Activated naive CD4-positive, alpha-beta T cell treated with anti-CD3 and anti-CD28 coated beads for 36 hours (primary cell): ENCODE data around the gene PIGH. TPM values are rescaled to one million over a fixed set of nuclear protein-coding genes. Genes with fewer than 3 reads are reported as not detected.
"Not testable (repeated sequence)": the region's sequence is repeated elsewhere in the genome, so short reads cannot be mapped to it uniquely, and the experiment has no call there.

Source experiments
- CTCF ChIA-PET: fragments of 350-600 bp; sonication (Branson Sonifier 250); formaldehyde crosslinking; loops from one replicate; lab custom pipeline; 2021; ENCODE audit warnings: antibody characterized with exemption; lab: Charles Lee
- DNase-seq: peaks from one replicate; pipeline ENCODE4 v3.0.0-alpha.2; 2020
- H3K27ac Mint-ChIP-seq: one replicate; pipeline ENCODE4 v1.8.0; 2021; ENCODE audit warnings: mild to moderate bottlenecking, mixed read lengths
- H3K27me3 Mint-ChIP-seq: one replicate; pipeline ENCODE4 v1.8.0; 2021; ENCODE audit warnings: low read depth, mixed read lengths
- H3K36me3 Mint-ChIP-seq: one replicate; pipeline ENCODE4 v1.8.0; 2021; ENCODE audit warnings: low read depth, mixed read lengths
- H3K4me1 Mint-ChIP-seq: one replicate; pipeline ENCODE4 v1.8.0; 2021; ENCODE audit warnings: low read depth, mixed read lengths
- H3K4me3 Mint-ChIP-seq: one replicate; pipeline ENCODE4 v1.8.0; 2021; ENCODE audit warnings: mild to moderate bottlenecking, moderate library complexity, mixed read lengths
- H3K9me3 Mint-ChIP-seq: one replicate; pipeline ENCODE4 v1.8.0; 2021; ENCODE audit warnings: mixed read lengths
- intact Hi-C: fragments of 100-400 bp; cut with micrococcal nuclease; formaldehyde crosslinking; loops from one replicate; pipeline ENCODE4 v1.15.1; 2023
- total RNA-seq, 2 experiments: library from RNA; stranded (reverse); gene quantifications; one replicate each; pipeline ENCODE4 v1.2.3, GENCODE V29; 2021

The PIGH gene
- total RNA-seq, 2 experiments from 2014 or later, result 11.9 to 12.4 TPM

GRCh38 chr14:67602995-67603545 is 3.0 kb upstream of the PIGH start:
- H3K9me3 Mint-ChIP-seq, result no peaks in the 10 kb centered on the region
- peaks cover 2% of the 10 kb centered on the region for H3K36me3 Mint-ChIP-seq

DNA sequence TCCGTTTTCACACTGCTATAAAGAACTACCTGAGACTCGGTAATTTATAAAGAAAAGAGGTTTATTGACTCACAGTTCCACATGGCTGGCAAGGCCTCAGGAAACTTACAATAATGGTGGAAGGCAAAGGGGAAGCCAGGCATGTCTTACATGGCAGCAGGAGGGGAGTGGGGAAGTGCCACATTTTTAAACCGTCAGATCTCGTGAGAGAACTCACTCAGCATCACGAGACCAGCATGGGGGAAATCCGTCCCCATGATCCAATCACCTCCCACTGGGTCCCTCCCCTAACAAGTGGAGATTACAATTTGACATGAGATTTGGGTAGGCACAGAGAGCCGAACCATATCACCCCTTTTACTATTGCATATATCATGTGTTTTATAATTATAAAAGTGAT is 2.0 kb upstream of the PIGH start:
- no peaks in the 10 kb centered on the region for H3K27me3 Mint-ChIP-seq
- peaks cover 25% of the 10 kb centered on the region for H3K4me1 Mint-ChIP-seq
- H3K4me3 Mint-ChIP-seq, result no peak overlapping the region
- no peak for DNase-seq
- intact Hi-C loops, result loop anchor here (5.0 kb wide), 2 partner anchors 215 to 765 kb away; partner anchors contain the start of genes RAD51B and ZFYVE26
- H3K36me3 Mint-ChIP-seq, result peaks cover 2% of the 10 kb centered on the region
- CTCF ChIA-PET, result interaction anchor here (0.7 kb wide), 1 partner anchor 1492 kb away, joined by 3 read pairs; no protein-coding TSS in a partner anchor
- no peaks in the 10 kb centered on the region for H3K9me3 Mint-ChIP-seq
- no peak overlapping the region for H3K27ac Mint-ChIP-seq

More at GRCh38 chr14:67602995-67603545, 3.0 kb upstream of the PIGH start:
- DNase-seq, result no peak
- CTCF ChIA-PET, result no interaction called here
- H3K4me1 Mint-ChIP-seq, result peaks cover 21% of the 10 kb centered on the region
- intact Hi-C loops, result loop anchor here (5.0 kb wide), 2 partner anchors 214 to 764 kb away; partner anchors contain the start of genes RAD51B and ZFYVE26
- H3K4me3 Mint-ChIP-seq, result no peak overlapping the region
- H3K27me3 Mint-ChIP-seq, result no peaks in the 10 kb centered on the region
- H3K27ac Mint-ChIP-seq, result no peak overlapping the region

- Mint-ChIP-seq H3K4me1 (peaks cover 36% of the 10 kb centered on the region), H3K4me3 (peak overlapping the region; percentile 84)
These were observed 500 bp upstream of the PIGH start for GRCh38 chr14:67600562-67600974.

DNA sequence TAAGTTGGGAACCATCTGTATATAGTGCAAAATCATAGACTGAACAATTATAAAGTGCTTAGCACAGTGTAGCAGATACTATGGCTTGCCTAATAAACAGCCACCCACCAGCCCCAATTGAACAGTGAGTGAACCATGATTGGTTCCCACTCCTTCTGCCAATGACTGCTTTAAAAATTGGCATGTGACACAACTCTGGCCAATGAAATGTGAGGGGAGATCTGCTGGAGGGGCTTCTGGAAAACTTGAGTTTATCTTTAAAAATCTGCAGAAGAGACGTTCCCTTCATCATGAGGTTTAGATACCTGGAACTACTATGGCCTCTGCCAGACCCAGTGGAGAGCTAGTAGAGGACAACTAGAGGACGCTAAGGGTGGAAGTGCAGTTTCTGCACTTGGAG is 4.7 kb downstream of the PIGH start:
- no peaks in the 10 kb centered on the region for H3K9me3 Mint-ChIP-seq
- H3K36me3 Mint-ChIP-seq, result peaks cover 8% of the 10 kb centered on the region
- no peaks in the 10 kb centered on the region for H3K27me3 Mint-ChIP-seq
- intact Hi-C loops, result no loop called here
- peaks cover 33% of the 10 kb centered on the region for H3K4me1 Mint-ChIP-seq
- H3K4me3 Mint-ChIP-seq, result no peak overlapping the region
- CTCF ChIA-PET, result interaction anchor here (1.8 kb wide), 1 partner anchor 11 kb away, joined by 4 read pairs; no protein-coding TSS in a partner anchor
- no peak for DNase-seq
- no peak overlapping the region for H3K27ac Mint-ChIP-seq

More at GRCh38 chr14:67600562-67600974, 500 bp upstream of the PIGH start:
- not testable (repeated sequence) for H3K36me3 Mint-ChIP-seq, H3K9me3 Mint-ChIP-seq, H3K27me3 Mint-ChIP-seq, DNase-seq
- intact Hi-C loops, result loop anchor here (1.0 to 5.0 kb wide), 7 partner anchors 19 to 767 kb away; partner anchors contain the start of genes ARG2, EIF2S1, RAD51B and RDH11
- CTCF ChIA-PET, result interaction anchor here (0.6 to 4.9 kb wide), 18 partner anchors 10 to 173 kb away, joined by 3 to 28 read pairs (median 5); no protein-coding TSS in a partner anchor
- H3K27ac Mint-ChIP-seq, result peak overlapping the region; percentile 93

GRCh38 chr14:67593650-67594049 is 6.4 kb downstream of the PIGH start:
- H3K4me1 Mint-ChIP-seq, result peaks cover 23% of the 10 kb centered on the region
- CTCF ChIA-PET, H3K9me3 Mint-ChIP-seq, intact Hi-C loops, H3K27me3 Mint-ChIP-seq, H3K36me3 Mint-ChIP-seq, H3K27ac Mint-ChIP-seq, DNase-seq, H3K4me3 Mint-ChIP-seq: not testable (repeated sequence)

GRCh38 chr14:67589204-67589770 is 10.8 kb downstream of the PIGH start:
- no peaks in the 10 kb centered on the region for H3K4me1 Mint-ChIP-seq
- no peak for DNase-seq
- no peak overlapping the region for H3K4me3 Mint-ChIP-seq
- no peak overlapping the region for H3K27ac Mint-ChIP-seq
- CTCF ChIA-PET, result interaction anchor here (0.5 to 10.8 kb wide), 5 partner anchors 18 to 1186 kb away, joined by 3 to 90 read pairs (median 4); partner anchors contain the start of gene RDH12
- peaks cover 4% of the 10 kb centered on the region for H3K36me3 Mint-ChIP-seq
- H3K27me3 Mint-ChIP-seq, result no peaks in the 10 kb centered on the region
- intact Hi-C loops, result no loop called here
- H3K9me3 Mint-ChIP-seq, result no peaks in the 10 kb centered on the region

DNA sequence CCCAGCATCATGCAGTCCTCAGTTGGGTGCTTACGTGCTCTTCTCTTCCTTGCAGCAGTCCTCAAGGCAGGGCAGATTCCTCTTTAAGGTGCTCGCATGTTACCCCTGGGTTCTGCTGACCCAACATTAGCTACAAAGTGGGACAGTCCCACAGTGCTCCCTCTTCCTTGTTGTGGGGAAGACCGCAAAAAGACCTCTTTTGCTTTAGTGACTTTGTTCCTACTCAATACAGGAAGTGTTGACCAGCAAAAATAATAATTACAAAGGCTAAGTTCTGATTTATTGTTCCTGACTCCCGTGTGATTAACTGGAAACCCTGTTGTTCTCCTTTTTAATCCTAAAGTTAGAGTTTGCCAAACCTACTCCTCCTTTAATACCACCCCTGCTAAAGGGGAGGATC is 13.7 kb downstream of the PIGH start:
- Mint-ChIP-seq H3K36me3 (peaks cover 4% of the 10 kb centered on the region), H3K27me3 (no peaks in the 10 kb centered on the region), H3K27ac (no peak overlapping the region), H3K4me3 (no peak overlapping the region), H3K4me1 (no peaks in the 10 kb centered on the region), H3K9me3 (no peaks in the 10 kb centered on the region)
- intact Hi-C loops, result no loop called here
- DNase-seq, result no peak
- CTCF ChIA-PET, result interaction anchor here (1.1 to 10.8 kb wide), 7 partner anchors 13 to 159 kb away, joined by 3 to 90 read pairs (median 8); partner anchors contain the start of gene RDH12

DNA sequence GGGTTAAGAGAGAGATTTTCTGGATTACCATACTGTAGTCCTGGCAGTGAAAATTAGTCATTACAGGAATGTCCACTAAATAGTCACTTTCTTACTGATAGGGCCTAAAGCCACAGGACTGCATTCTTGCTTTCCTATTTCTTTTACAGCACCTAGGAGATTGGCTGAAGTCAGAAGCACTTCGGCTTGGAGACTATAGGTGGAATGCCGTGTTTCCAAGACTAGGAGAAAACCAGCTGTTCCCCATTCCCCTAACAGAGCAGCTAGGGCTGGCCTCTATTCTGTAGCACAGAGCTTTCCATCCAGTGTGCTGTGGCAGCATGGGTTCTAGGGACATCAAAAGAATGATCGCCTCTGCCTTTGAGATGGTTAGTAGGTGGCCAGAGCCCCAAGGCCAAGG is 15.1 kb downstream of the PIGH start:
- Mint-ChIP-seq H3K4me3 (no peak overlapping the region), H3K27ac (no peak overlapping the region), H3K4me1 (no peaks in the 10 kb centered on the region), H3K36me3 (peaks cover 2% of the 10 kb centered on the region), H3K27me3 (no peaks in the 10 kb centered on the region), H3K9me3 (no peaks in the 10 kb centered on the region)
- CTCF ChIA-PET, result interaction anchor here (0.6 to 10.8 kb wide), 21 partner anchors 8 to 1668 kb away, joined by 3 to 90 read pairs (median 5); partner anchors contain the start of genes RDH11 and RDH12
- DNase-seq, result no peak
- intact Hi-C loops, result loop anchor here (1.0 kb wide), 3 partner anchors 34 to 119 kb away; partner anchors contain the start of gene ARG2

DNA sequence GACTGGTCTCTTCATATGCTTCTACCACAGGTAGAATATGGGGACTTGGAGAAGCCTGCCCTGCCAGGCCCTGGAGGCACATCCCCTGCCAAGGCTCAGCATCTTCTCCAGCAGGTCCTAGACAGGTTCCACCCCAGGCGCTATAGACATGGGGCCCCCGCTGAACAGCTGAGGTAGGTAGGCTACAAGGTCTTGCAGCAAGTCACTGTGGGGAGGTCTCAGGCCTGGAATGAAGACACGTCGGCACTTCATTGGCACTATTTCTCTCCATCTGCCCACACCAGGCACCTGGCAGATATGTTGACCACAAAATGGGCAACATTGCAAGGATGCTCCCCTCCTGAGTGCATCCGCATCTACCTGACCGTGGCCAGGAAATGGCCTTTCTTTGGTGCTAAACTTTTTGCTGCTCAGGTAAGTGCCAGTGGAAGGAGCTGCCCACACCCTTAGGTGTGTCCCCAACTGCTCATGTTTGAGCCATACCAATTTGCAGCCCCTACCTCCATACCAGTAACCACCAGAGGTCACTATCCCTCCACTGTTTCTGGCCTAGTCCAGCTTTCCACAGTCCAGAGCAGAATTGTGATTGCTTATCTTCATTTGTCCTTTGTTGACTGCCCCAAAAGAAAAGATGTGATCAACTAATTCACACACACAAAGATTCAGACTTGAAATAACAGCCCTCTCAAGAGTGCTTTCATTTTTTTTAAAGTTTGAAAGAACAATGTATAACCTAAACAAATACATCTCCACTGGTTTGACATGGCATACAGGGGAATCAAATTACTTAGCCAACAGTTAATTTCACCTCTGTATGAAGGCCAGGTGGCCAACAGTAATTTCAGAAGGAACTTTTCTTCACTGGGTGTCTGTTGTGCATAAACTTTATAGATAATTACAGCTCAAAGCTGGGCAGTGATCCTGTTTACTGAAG is 16.1 kb downstream of the PIGH start:
- peak; percentile 61 for DNase-seq
- Mint-ChIP-seq H3K4me3 (no peak overlapping the region), H3K36me3 (no peaks in the 10 kb centered on the region), H3K9me3 (no peaks in the 10 kb centered on the region), H3K4me1 (no peaks in the 10 kb centered on the region), H3K27ac (no peak overlapping the region), H3K27me3 (no peaks in the 10 kb centered on the region)
- CTCF ChIA-PET, result interaction anchor here (0.6 to 10.8 kb wide), 23 partner anchors 9 to 1667 kb away, joined by 3 to 90 read pairs (median 5); partner anchors contain the start of genes RDH11 and RDH12
- intact Hi-C loops, result loop anchor here (1.0 kb wide), 3 partner anchors 35 to 120 kb away; partner anchors contain the start of gene ARG2

GRCh38 chr14:67582061-67582460 is 18.0 kb downstream of the PIGH start:
- H3K9me3 Mint-ChIP-seq, result no peaks in the 10 kb centered on the region
- DNase-seq, result no peak
- no peak overlapping the region for H3K4me3 Mint-ChIP-seq
- no peak overlapping the region for H3K27ac Mint-ChIP-seq
- no peaks in the 10 kb centered on the region for H3K27me3 Mint-ChIP-seq
- H3K4me1 Mint-ChIP-seq, result no peaks in the 10 kb centered on the region
- CTCF ChIA-PET, result interaction anchor here (0.6 to 10.8 kb wide), 7 partner anchors 11 to 154 kb away, joined by 4 to 90 read pairs (median 7); partner anchors contain the start of gene RDH12
- no peaks in the 10 kb centered on the region for H3K36me3 Mint-ChIP-seq
- intact Hi-C loops, result no loop called here

- intact Hi-C loops, result no loop called here
- H3K4me1 Mint-ChIP-seq, result no peaks in the 10 kb centered on the region
- H3K27ac Mint-ChIP-seq, result no peak overlapping the region
- no peaks in the 10 kb centered on the region for H3K27me3 Mint-ChIP-seq
- CTCF ChIA-PET, result interaction anchor here (1.0 to 10.8 kb wide), 7 partner anchors 10 to 154 kb away, joined by 4 to 90 read pairs (median 7); partner anchors contain the start of gene RDH12
- DNase-seq, result no peak
- no peaks in the 10 kb centered on the region for H3K36me3 Mint-ChIP-seq
- no peaks in the 10 kb centered on the region for H3K9me3 Mint-ChIP-seq
- H3K4me3 Mint-ChIP-seq, result no peak overlapping the region
These were observed 18.4 kb downstream of the PIGH start for GRCh38 chr14:67581643-67582042.
